ENCODE measurements around the gene SLC30A5.
"Not testable (repeated sequence)": the region's sequence is repeated elsewhere in the genome, so short reads cannot be mapped to it uniquely, and the experiment has no call there.

The SLC30A5 gene

GRCh38 chr5:69130241-69130640, 36.4 kb downstream of the SLC30A5 start:
- H3K36me3 Mint-ChIP-seq (ENCODE audit: insufficient read depth): peaks cover 41% of the 10 kb centered on the region
- H3K4me3 Mint-ChIP-seq: no peak overlapping the region
- no peaks in the 10 kb centered on the region for H3K4me1 Mint-ChIP-seq (ENCODE audit: low read depth in 2 of 2)
- H3K27ac Mint-ChIP-seq: no peak overlapping the region
- H3K9me3 Mint-ChIP-seq: no peaks in the 10 kb centered on the region
- DNase-seq: no peak
- no peaks in the 10 kb centered on the region for H3K27me3 Mint-ChIP-seq
- no peak for ATAC-seq (replicated peaks)

DNA sequence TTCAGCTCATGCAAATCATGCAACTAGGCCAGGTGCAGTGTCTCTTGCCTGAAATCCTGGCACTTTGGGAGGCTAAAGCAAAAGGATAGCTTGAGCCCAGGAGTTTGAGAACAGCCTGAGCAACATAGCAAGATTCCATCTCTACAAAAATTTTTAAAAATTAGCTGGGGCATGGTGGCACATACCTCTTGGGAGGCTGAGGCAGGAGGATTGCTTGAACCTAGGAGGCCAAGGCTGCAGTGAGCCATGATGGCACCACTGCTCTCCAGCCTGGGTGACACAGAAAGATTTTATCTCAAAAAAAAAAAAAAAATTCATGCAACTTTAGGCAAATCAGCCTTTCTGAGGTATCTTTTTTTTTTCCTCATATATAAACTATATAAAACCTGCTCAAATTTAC, 37.5 kb downstream of the SLC30A5 start:
- Mint-ChIP-seq H3K9me3 (no peaks in the 10 kb centered on the region), H3K4me3 (no peak overlapping the region), H3K27ac (peak overlapping the region in 1 of 2 donors; percentile 29), H3K36me3 (ENCODE audit: insufficient read depth) (peaks cover 31% of the 10 kb centered on the region), H3K4me1 (ENCODE audit: low read depth in 2 of 2) (no peaks in the 10 kb centered on the region), H3K27me3 (no peaks in the 10 kb centered on the region)
- no peak for ATAC-seq (replicated peaks)
- DNase-seq: no peak

- Mint-ChIP-seq H3K9me3 (no peaks in the 10 kb centered on the region), H3K27ac (peak overlapping the region in 1 of 2 donors; percentile 2), H3K36me3 (ENCODE audit: insufficient read depth) (peaks cover 9% of the 10 kb centered on the region), H3K4me3 (no peak overlapping the region), H3K27me3 (no peaks in the 10 kb centered on the region), H3K4me1 (ENCODE audit: low read depth in 2 of 2) (no peaks in the 10 kb centered on the region)
- ATAC-seq (replicated peaks) (no peak), DNase-seq (no peak)
Observed at GRCh38 chr5:69134126-69134525, 40.3 kb downstream of the SLC30A5 start.

GRCh38 chr5:69136293-69136692, 42.5 kb downstream of the SLC30A5 start:
- DNase-seq: no peak
- Mint-ChIP-seq H3K4me3 (no peak overlapping the region), H3K36me3 (ENCODE audit: insufficient read depth) (no peaks in the 10 kb centered on the region), H3K4me1 (ENCODE audit: low read depth in 2 of 2) (no peaks in the 10 kb centered on the region), H3K9me3 (no peaks in the 10 kb centered on the region), H3K27ac (no peak overlapping the region), H3K27me3 (no peaks in the 10 kb centered on the region)
- ATAC-seq (replicated peaks): no peak

GRCh38 chr5:69137208-69137607, 43.4 kb downstream of the SLC30A5 start:
- not testable (repeated sequence) for H3K27ac Mint-ChIP-seq; H3K36me3 Mint-ChIP-seq (ENCODE audit: insufficient read depth); ATAC-seq (replicated peaks); H3K4me1 Mint-ChIP-seq (ENCODE audit: low read depth in 2 of 2); H3K9me3 Mint-ChIP-seq; H3K4me3 Mint-ChIP-seq; DNase-seq; H3K27me3 Mint-ChIP-seq

GRCh38 chr5:69137807-69138206, 44.0 kb downstream of the SLC30A5 start:
- Mint-ChIP-seq H3K9me3 (no peaks in the 10 kb centered on the region), H3K4me1 (ENCODE audit: low read depth in 2 of 2) (no peaks in the 10 kb centered on the region), H3K36me3 (ENCODE audit: insufficient read depth) (no peaks in the 10 kb centered on the region), H3K27me3 (no peaks in the 10 kb centered on the region), H3K27ac (no peak overlapping the region), H3K4me3 (no peak overlapping the region)
- ATAC-seq (replicated peaks): no peak
- DNase-seq: no peak

DNA sequence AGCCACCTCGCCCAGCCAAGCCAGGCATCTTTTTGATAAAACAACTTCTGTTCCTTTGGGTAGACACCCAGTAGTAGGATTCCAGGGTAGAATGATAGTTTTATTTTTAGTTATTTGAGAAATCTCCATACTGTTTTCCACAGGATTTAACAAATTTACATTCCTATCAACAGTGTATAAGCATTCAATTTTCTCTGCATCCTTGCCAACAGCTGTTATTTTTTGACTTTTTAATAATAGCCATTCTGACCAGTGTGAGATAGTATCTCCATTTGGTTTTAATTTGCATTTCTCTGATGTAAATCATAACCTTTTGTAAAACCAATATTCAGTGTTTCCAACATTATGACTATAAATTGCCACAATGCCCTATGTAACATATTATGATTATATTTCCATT, 45.0 kb downstream of the SLC30A5 start:
- Mint-ChIP-seq H3K27me3 (no peaks in the 10 kb centered on the region), H3K9me3 (no peaks in the 10 kb centered on the region), H3K36me3 (ENCODE audit: insufficient read depth) (no peaks in the 10 kb centered on the region), H3K4me3 (no peak overlapping the region), H3K27ac (no peak overlapping the region), H3K4me1 (ENCODE audit: low read depth in 2 of 2) (no peaks in the 10 kb centered on the region)
- no peak for ATAC-seq (replicated peaks)
- DNase-seq: no peak

- H3K4me1 Mint-ChIP-seq (ENCODE audit: low read depth in 2 of 2); DNase-seq; H3K9me3 Mint-ChIP-seq; H3K27me3 Mint-ChIP-seq; H3K27ac Mint-ChIP-seq; H3K4me3 Mint-ChIP-seq; H3K36me3 Mint-ChIP-seq (ENCODE audit: insufficient read depth); ATAC-seq (replicated peaks): not testable (repeated sequence)
Observed at GRCh38 chr5:69140239-69140638, 46.4 kb downstream of the SLC30A5 start.

DNA sequence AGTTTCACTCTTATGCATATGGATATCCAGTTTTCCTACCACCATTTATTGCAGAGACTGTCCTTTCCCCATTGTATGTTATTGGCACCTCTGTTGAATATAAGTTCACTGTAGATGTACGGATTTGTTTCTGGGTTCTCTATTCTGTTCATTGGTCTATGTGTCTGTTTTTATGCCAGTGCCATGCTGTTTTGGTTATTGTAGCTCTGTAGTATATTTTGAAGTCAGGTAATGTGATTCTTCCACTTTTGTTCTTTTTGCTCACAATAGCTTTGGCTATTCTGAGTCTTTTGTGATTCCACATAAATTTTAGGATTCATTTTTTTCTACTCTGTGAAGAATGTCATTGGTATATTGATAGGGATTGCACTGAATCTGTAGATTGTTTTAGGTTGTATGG, 47.0 kb downstream of the SLC30A5 start:
- no peak for ATAC-seq (replicated peaks)
- Mint-ChIP-seq H3K27ac (no peak overlapping the region), H3K4me3 (no peak overlapping the region), H3K4me1 (ENCODE audit: low read depth in 2 of 2) (no peaks in the 10 kb centered on the region), H3K9me3 (no peaks in the 10 kb centered on the region), H3K36me3 (ENCODE audit: insufficient read depth) (no peaks in the 10 kb centered on the region), H3K27me3 (no peaks in the 10 kb centered on the region)
- DNase-seq: no peak

- H3K4me3 Mint-ChIP-seq; H3K36me3 Mint-ChIP-seq (ENCODE audit: insufficient read depth); H3K27me3 Mint-ChIP-seq; DNase-seq; ATAC-seq (replicated peaks); H3K4me1 Mint-ChIP-seq (ENCODE audit: low read depth in 2 of 2); H3K9me3 Mint-ChIP-seq; H3K27ac Mint-ChIP-seq: not testable (repeated sequence)
Observed at GRCh38 chr5:69148576-69148975, 54.8 kb downstream of the SLC30A5 start.

- H3K4me3 Mint-ChIP-seq: no peak overlapping the region
- DNase-seq (no peak), ATAC-seq (replicated peaks) (no peak)
- no peaks in the 10 kb centered on the region for H3K9me3 Mint-ChIP-seq
- H3K27ac Mint-ChIP-seq: peak overlapping the region in 1 of 2 donors; percentile 47
- H3K27me3 Mint-ChIP-seq: no peaks in the 10 kb centered on the region
- no peaks in the 10 kb centered on the region for H3K4me1 Mint-ChIP-seq (ENCODE audit: low read depth in 2 of 2)
- H3K36me3 Mint-ChIP-seq (ENCODE audit: insufficient read depth): peaks cover 4% of the 10 kb centered on the region
Observed at GRCh38 chr5:69148981-69149675, 55.3 kb downstream of the SLC30A5 start.

DNA sequence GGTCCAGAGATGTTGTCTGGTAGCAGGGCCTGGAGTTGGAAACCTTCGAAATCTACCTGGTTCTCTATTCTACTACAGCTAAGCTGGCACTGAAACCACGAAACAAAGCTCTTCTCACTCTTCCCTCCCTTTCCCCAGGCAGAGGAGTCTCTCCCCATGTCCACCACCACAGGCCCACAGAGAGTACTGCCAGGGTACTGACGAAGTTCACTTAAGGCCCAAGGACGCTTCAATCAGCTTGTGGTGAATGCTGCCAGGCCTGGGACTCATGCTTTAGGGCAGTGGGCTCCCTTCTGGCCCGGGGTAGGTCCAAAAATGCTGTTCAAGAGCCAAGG, 55.8 kb downstream of the SLC30A5 start:
- no peak overlapping the region for H3K4me3 Mint-ChIP-seq
- no peaks in the 10 kb centered on the region for H3K27me3 Mint-ChIP-seq
- ATAC-seq (replicated peaks): no peak
- no peaks in the 10 kb centered on the region for H3K9me3 Mint-ChIP-seq
- H3K36me3 Mint-ChIP-seq (ENCODE audit: insufficient read depth): peaks cover 4% of the 10 kb centered on the region
- H3K4me1 Mint-ChIP-seq (ENCODE audit: low read depth in 2 of 2): no peaks in the 10 kb centered on the region
- DNase-seq: no peak
- H3K27ac Mint-ChIP-seq: peak overlapping the region in 1 of 2 donors; percentile 47

- Mint-ChIP-seq H3K27ac (no peak overlapping the region), H3K4me1 (ENCODE audit: low read depth in 2 of 2) (no peaks in the 10 kb centered on the region)
- ATAC-seq (replicated peaks): no peak
Observed at GRCh38 chr5:69152731-69153130, 58.9 kb downstream of the SLC30A5 start.

DNA sequence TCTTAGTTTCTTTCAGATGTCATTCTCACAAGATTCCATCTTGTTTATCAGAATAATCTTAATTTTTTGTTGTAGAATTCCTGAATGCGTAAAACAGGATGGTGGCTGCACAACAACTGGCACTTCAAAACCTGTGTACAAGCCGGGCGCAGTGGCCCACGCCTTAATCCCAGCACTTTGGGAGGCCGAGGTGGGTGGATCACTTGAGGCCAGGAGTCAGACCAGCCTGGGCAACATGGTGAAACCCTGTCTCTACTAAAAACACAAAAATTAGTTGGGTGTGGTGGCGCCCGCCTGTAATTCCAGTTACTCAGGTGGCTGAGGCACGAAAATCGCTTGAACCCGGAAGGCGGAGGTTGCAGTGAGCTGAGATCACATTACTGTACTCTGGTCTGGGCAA, 62.6 kb downstream of the SLC30A5 start:
- Mint-ChIP-seq H3K27ac (no peak overlapping the region), H3K36me3 (ENCODE audit: insufficient read depth) (no peaks in the 10 kb centered on the region), H3K4me1 (ENCODE audit: low read depth in 2 of 2) (no peaks in the 10 kb centered on the region), H3K9me3 (no peaks in the 10 kb centered on the region), H3K4me3 (no peak overlapping the region), H3K27me3 (no peaks in the 10 kb centered on the region)
- no peak for ATAC-seq (replicated peaks)
- no peak for DNase-seq

More at GRCh38 chr5:69152731-69153130, 58.9 kb downstream of the SLC30A5 start:
- no peak overlapping the region for H3K4me3 Mint-ChIP-seq
- no peaks in the 10 kb centered on the region for H3K27me3 Mint-ChIP-seq
- no peak for DNase-seq
- H3K36me3 Mint-ChIP-seq (ENCODE audit: insufficient read depth): peaks cover under 1% of the 10 kb centered on the region
- H3K9me3 Mint-ChIP-seq: no peaks in the 10 kb centered on the region

- Mint-ChIP-seq H3K27me3 (no peaks in the 10 kb centered on the region), H3K4me3 (no peak overlapping the region), H3K4me1 (ENCODE audit: low read depth in 2 of 2) (no peaks in the 10 kb centered on the region), H3K27ac (no peak overlapping the region), H3K36me3 (ENCODE audit: insufficient read depth) (no peaks in the 10 kb centered on the region), H3K9me3 (no peaks in the 10 kb centered on the region)
- DNase-seq (no peak), ATAC-seq (replicated peaks) (no peak)
Observed at GRCh38 chr5:69158039-69158438, 64.2 kb downstream of the SLC30A5 start.

Data from effector memory CD8-positive, alpha-beta T cell (primary cell).